Spleen (tissue), 7 donors: ENCODE data around the gene MAP2K5.

Experiments used
- CTCF ChIP-seq, 11 experiments: fragments of 200-600 bp in 7 of 11; fragments of 450-650 bp in 4 of 11; sonication (generic) in 4 of 11; IDR thresholded peaks in 8 of 11; conservative IDR thresholded peaks in 3 of 11; 1 replicate in 7 of 11; 2 replicates in 4 of 11; pipeline versions ENCODE4 v1.4.0 to v1.8.0; 2016 to 2021; ENCODE audit warnings: antibody characterized with exemption in 11 of 11, inconsistent platforms in 4 of 11, mild to moderate bottlenecking in 1 of 11
- POLR2A ChIP-seq, 3 donors: fragments of 450-650 bp; IDR thresholded peaks; one replicate each; pipeline ENCODE4 v1.5.1; 2017; ENCODE audit warnings: antibody characterized with exemption in 3 of 3, mild to moderate bottlenecking in 1 of 3
- POLR2AphosphoS5 ChIP-seq, 3 donors: sonication (generic); formaldehyde crosslinking; IDR thresholded peaks; one replicate each; pipeline ENCODE4 v1.5.1; 2017; ENCODE audit warnings: antibody characterized with exemption in 3 of 3
- donor health status: DM: no; HTN: no; CAD: no; lungs with moderate emphysema.
- donor health status: DM: no; HTN: no; CAD: no.
- donor health status: DM: no; HTN: no; CAD: no.

GRCh38 chr15:67504056-67504455 is 38.4 kb upstream of the MAP2K5 start:
- TF ChIP-seq CTCF (IDR thresholded peaks at IDR 0.05 in 8 of 11, conservative IDR thresholded peaks at IDR 0.05 in 3 of 11), result no peak
- TF ChIP-seq POLR2A (IDR thresholded peaks at IDR 0.05), result no peak
- no peak for TF ChIP-seq POLR2AphosphoS5 (IDR thresholded peaks at IDR 0.05)
